Suprapubic skin (tissue), 4 donors: Measurements from ENCODE around the gene PAGE2. TPM values are rescaled to one million over a fixed set of nuclear protein-coding genes. Genes with fewer than 3 reads are reported as not detected.

Experiments used
- DNase-seq, 2 donors: peaks; one replicate each; pipeline ENCODE4 v3.0.0-alpha.2; 2019; ENCODE audit warnings: low spot score in 2 of 2
- H3K27ac ChIP-seq: fragments of 200-600 bp; sonication (generic); one replicate; pipeline ENCODE4 v1.5.1; 2019
- H3K27me3 ChIP-seq: fragments of 200-600 bp; sonication (generic); one replicate; pipeline ENCODE4 v1.5.1; 2019
- H3K36me3 ChIP-seq: fragments of 200-600 bp; sonication (generic); one replicate; pipeline ENCODE4 v1.5.1; 2019
- H3K4me1 ChIP-seq: fragments of 200-600 bp; sonication (generic); one replicate; pipeline ENCODE4 v1.5.1; 2019
- H3K4me3 ChIP-seq: fragments of 200-600 bp; sonication (generic); one replicate; pipeline ENCODE4 v1.5.1; 2019; ENCODE audit warnings: mild to moderate bottlenecking
- H3K9me3 ChIP-seq: fragments of 200-600 bp; sonication (generic); one replicate; pipeline ENCODE4 v1.5.1; 2019
- CTCF ChIP-seq, 2 donors: fragments of 200-600 bp in 1 of 2; fragments of 450-650 bp in 1 of 2; sonication (generic) in 1 of 2; IDR thresholded peaks; one replicate each; pipeline ENCODE4 v1.5.1; 2016 to 2019; ENCODE audit warnings: antibody characterized with exemption in 2 of 2, mild to moderate bottlenecking in 1 of 2, moderate library complexity in 1 of 2
- EP300 ChIP-seq: sonication (generic); formaldehyde crosslinking; IDR thresholded peaks from one replicate; pipeline ENCODE4 v1.6.1; 2017; ENCODE audit warnings: antibody characterized with exemption
- POLR2A ChIP-seq, 2 donors: fragments of 450-650 bp; IDR thresholded peaks; one replicate each; pipeline ENCODE4 v1.6.1; 2017; ENCODE audit warnings: antibody characterized with exemption in 2 of 2, mild to moderate bottlenecking in 2 of 2, moderate library complexity in 2 of 2
- POLR2AphosphoS5 ChIP-seq, 3 donors: sonication (generic); formaldehyde crosslinking; IDR thresholded peaks; one replicate each; pipeline ENCODE4 v1.6.1; 2017; ENCODE audit warnings: antibody characterized with exemption in 3 of 3
- WGBS: methylation state at CpG from one replicate; pipeline ENCODE4 v1.1.5; 2018; 5-methylcytosine and 5-hydroxymethylcytosine counted together
- total RNA-seq, 4 donors: library from RNA; depleted of rRNA; stranded (reverse); fragments of >200 nt; gene quantifications; one replicate each; pipeline ENCODE4 v1.1.0, GENCODE V29; 2016

PAGE2 gene
- total RNA-seq, 4 donors from 2014 or later, result not detected

- H3K4me1 ChIP-seq, result no peaks in the 10 kb centered on the region
- H3K27me3 ChIP-seq, result no peaks in the 10 kb centered on the region
- H3K36me3 ChIP-seq, result no peaks in the 10 kb centered on the region
- no peak overlapping the region for H3K4me3 ChIP-seq
- H3K27ac ChIP-seq, result no peak overlapping the region
- TF ChIP-seq CTCF (IDR thresholded peaks at IDR 0.05) (no peak), POLR2AphosphoS5 (IDR thresholded peaks at IDR 0.05) (no peak)
- no peak for DNase-seq
- no peaks in the 10 kb centered on the region for H3K9me3 ChIP-seq
These were observed 30.5 kb downstream of the PAGE2 start for GRCh38 chrX:55119271-55119670.

DNA sequence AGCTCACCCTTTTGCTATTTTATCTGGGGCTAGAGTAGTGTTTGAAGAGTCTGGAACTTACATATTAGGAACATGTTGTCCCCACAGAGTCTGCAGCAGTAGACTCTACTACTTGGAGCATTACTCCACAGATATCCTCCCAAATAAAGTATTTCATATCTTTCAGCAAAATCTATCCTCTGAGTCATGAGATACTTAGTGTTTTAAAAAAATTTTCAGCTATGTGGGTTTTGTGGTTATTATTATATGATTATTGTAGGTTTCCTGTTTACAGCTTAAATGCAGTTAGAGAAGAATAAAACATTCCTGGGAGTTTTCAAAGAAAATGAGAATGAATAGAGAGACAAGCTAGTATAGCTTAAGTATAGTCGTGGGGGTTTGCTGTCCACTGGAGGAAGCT is 30.9 kb downstream of the PAGE2 start:
- WGBS, result 38% methylated on average over 1 of the region's 1 CpG
- H3K4me1 ChIP-seq, result no peaks in the 10 kb centered on the region
- H3K36me3 ChIP-seq, result no peaks in the 10 kb centered on the region
- no peak for DNase-seq
- no peaks in the 10 kb centered on the region for H3K9me3 ChIP-seq
- no peaks in the 10 kb centered on the region for H3K27me3 ChIP-seq
- H3K4me3 ChIP-seq, result no peak overlapping the region
- TF ChIP-seq CTCF (IDR thresholded peaks at IDR 0.05) (no peak), EP300 (no peak), POLR2AphosphoS5 (IDR thresholded peaks at IDR 0.05) (no peak), POLR2A (IDR thresholded peaks at IDR 0.05) (no peak)
- H3K27ac ChIP-seq, result no peak overlapping the region

- 44% methylated on average over 2 of the region's 2 CpGs for WGBS
- Histone ChIP-seq H3K27ac (no peak overlapping the region), H3K9me3 (no peaks in the 10 kb centered on the region), H3K4me3 (no peak overlapping the region), H3K27me3 (no peaks in the 10 kb centered on the region), H3K36me3 (no peaks in the 10 kb centered on the region), H3K4me1 (no peaks in the 10 kb centered on the region)
- no peak for DNase-seq
- TF ChIP-seq POLR2A (IDR thresholded peaks at IDR 0.05), result no peak
- TF ChIP-seq EP300, result no peak
- TF ChIP-seq CTCF (IDR thresholded peaks at IDR 0.05), result no peak
- no peak for TF ChIP-seq POLR2AphosphoS5 (IDR thresholded peaks at IDR 0.05)
These were observed 32.0 kb downstream of the PAGE2 start for GRCh38 chrX:55120761-55121358.

- no peak for TF ChIP-seq POLR2AphosphoS5 (IDR thresholded peaks at IDR 0.05)
- TF ChIP-seq POLR2A (IDR thresholded peaks at IDR 0.05), result no peak
- no peak for TF ChIP-seq CTCF (IDR thresholded peaks at IDR 0.05)
- 82% methylated on average over 7 of the region's 7 CpGs for WGBS
- H3K27me3 ChIP-seq, result no peaks in the 10 kb centered on the region
These were observed 35.1 kb downstream of the PAGE2 start for GRCh38 chrX:55123900-55124299.

DNA sequence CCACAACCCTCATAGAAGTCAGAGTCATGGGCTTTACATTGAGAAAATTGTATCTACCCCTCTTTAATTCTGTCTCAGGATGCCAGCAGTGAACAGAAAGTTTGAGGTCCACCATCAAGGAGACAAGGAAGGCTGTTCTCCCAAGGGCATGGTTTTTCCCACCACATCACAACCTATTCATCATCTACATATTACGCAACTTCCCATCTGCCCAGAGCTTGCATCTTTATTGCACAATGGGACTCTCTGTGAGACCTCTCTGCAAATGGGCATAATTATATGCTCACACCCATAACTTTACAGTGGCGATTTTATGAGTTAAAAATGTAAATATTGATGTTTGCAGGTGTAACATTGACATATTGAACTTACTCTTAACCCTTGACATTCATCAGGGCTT is 38.9 kb downstream of the PAGE2 start:
- DNase-seq, result no peak
- no peak for TF ChIP-seq EP300
- TF ChIP-seq POLR2AphosphoS5 (IDR thresholded peaks at IDR 0.05), result no peak
- TF ChIP-seq CTCF (IDR thresholded peaks at IDR 0.05), result no peak
- TF ChIP-seq POLR2A (IDR thresholded peaks at IDR 0.05), result no peak
- no peak overlapping the region for H3K4me3 ChIP-seq
- H3K27ac ChIP-seq, result no peak overlapping the region
- WGBS, result 59% methylated on average over 2 of the region's 2 CpGs
- H3K36me3 ChIP-seq, result no peaks in the 10 kb centered on the region
- no peaks in the 10 kb centered on the region for H3K27me3 ChIP-seq
- H3K9me3 ChIP-seq, result no peaks in the 10 kb centered on the region
- H3K4me1 ChIP-seq, result no peaks in the 10 kb centered on the region

More at GRCh38 chrX:55123900-55124299, 35.1 kb downstream of the PAGE2 start:
- Histone ChIP-seq H3K27ac (no peak overlapping the region), H3K9me3 (no peaks in the 10 kb centered on the region), H3K4me1 (no peaks in the 10 kb centered on the region), H3K36me3 (no peaks in the 10 kb centered on the region), H3K4me3 (no peak overlapping the region)
- DNase-seq, result no peak
